Measurements from ENCODE around the gene ARHGEF19. TPM values are rescaled to one million over a fixed set of nuclear protein-coding genes. Genes with fewer than 3 reads are reported as not detected.

ARHGEF19 gene
- total and polyA plus RNA-seq, 8 donors: 10.4 to 67.7 (median 56.5) TPM

DNA sequence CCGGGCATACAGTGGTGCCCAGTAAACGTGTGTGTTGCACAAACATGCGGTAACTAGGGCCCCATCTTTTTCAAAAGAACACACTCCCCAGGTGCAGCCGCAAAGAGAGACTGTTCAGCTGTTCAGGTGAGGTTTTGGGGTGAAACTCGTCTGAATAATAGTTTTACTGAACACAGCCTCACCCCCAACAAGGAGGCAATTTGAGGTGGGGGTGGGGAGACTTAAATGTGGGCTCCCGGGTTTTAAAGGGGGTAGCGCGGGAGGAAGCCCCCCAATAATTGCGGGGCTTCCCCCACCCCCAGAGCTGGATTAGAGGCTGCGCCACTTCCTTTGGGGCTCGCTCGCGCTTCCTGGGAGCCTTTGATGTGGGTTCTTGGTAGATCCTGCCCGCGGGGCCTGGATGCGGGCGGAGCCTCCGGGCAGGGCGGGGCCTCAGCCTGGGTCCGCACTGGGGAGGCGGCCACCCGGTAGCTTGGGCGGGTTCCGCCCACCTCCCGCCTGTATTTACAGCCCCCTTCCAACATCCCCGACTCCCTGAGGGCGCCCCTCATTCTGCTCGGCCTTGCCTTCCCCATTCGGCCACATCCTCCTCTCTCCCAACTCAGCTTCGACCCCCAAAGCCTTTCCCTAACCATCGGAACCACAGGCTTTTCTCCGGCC, 50.2 kb downstream of the ARHGEF19 start:
- no peak for DNase-seq
- intact Hi-C loops (cut with DNase I): no loop called here
- Histone ChIP-seq H3K27me3 (peaks cover 0 to 24% of the 10 kb centered on the region in 2 donors), H3K9me3 (no peaks in the 10 kb centered on the region), H3K27ac (no peak overlapping the region), H3K36me3 (no peaks in the 10 kb centered on the region), H3K4me1 (peaks cover under 1 to 16% of the 10 kb centered on the region in 2 donors), H3K4me3 (no peak overlapping the region)
- ATAC-seq: peak; percentile 9
- TF ChIP-seq, protein P1, sequence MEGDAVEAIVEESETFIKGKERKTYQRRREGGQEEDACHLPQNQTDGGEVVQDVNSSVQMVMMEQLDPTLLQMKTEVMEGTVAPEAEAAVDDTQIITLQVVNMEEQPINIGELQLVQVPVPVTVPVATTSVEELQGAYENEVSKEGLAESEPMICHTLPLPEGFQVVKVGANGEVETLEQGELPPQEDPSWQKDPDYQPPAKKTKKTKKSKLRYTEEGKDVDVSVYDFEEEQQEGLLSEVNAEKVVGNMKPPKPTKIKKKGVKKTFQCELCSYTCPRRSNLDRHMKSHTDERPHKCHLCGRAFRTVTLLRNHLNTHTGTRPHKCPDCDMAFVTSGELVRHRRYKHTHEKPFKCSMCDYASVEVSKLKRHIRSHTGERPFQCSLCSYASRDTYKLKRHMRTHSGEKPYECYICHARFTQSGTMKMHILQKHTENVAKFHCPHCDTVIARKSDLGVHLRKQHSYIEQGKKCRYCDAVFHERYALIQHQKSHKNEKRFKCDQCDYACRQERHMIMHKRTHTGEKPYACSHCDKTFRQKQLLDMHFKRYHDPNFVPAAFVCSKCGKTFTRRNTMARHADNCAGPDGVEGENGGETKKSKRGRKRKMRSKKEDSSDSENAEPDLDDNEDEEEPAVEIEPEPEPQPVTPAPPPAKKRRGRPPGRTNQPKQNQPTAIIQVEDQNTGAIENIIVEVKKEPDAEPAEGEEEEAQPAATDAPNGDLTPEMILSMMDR (IDR thresholded peaks at IDR 0.05): no peak

DNA sequence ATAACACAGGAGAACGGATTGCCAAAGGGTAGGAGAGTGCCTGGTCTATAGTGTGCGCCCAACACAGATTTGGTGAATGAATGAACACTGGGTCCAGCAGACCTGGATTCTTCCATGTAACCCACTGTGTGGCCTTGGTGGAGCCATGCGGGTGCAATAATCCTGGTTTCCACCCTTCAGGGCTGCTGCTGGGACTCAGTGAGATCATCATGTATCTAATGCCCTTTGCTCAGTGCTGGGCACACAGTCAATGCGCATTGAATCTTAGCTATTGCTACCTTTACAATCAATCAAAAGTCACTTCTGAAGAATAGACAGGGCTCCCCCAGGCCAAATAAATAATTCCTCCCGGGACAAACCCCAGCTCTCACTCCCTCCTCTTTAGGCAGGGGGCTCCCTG, 50.7 kb downstream of the ARHGEF19 start:
- Histone ChIP-seq H3K36me3 (no peaks in the 10 kb centered on the region), H3K27me3 (peaks cover 0 to 18% of the 10 kb centered on the region in 2 donors), H3K4me3 (no peak overlapping the region), H3K9me3 (no peaks in the 10 kb centered on the region), H3K27ac (no peak overlapping the region), H3K4me1 (peaks cover 6 to 20% of the 10 kb centered on the region in 2 donors)
- TF ChIP-seq, protein P1 (IDR thresholded peaks at IDR 0.05): no peak
- no peak for DNase-seq
- no peak for ATAC-seq
- intact Hi-C loops (cut with DNase I): no loop called here

DNA sequence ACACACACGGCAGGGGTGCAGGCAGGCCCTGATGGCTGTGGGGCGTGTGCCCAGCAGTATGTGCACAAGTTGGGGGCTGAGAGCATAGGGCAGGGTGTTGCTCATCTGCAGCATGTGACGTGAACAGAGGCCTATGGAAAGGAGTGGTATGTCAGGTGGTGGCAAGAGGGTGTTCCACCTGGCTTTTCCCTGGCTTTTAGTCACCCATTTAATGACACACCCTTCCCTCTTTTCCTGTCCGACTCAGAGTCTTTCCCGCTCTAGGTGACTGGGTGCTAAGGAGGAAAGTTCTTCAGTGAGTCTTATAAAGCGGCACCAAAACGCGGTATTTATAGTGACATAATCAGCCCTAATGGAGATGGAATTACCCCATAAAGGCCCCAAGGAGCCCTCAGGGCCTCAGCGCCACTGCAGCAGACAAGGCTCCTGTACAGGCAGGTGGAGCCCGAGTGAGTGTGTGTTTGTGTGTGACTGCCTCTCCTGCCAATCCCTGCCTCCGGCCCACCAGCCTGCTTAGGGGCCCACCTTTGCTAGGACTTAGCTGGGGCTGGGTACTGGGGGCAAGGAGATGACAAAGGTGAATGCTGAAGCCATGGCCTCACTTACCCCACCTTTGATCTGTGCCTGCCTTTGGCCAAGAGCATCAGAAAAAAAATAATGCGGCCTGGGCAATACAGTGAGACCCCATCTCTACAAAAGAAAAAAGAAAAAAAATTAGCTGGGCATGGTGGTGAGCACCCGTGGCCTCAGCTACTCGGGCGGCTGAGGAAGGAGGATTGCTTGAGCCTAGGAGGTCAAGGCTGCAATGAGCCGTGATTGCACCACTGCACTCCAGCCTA, 53.2 kb downstream of the ARHGEF19 start:
- DNase-seq: no peak
- Histone ChIP-seq H3K4me3 (no peak overlapping the region), H3K27me3 (peaks cover 0 to 35% of the 10 kb centered on the region in 2 donors), H3K36me3 (no peaks in the 10 kb centered on the region), H3K27ac (no peak overlapping the region), H3K9me3 (no peaks in the 10 kb centered on the region), H3K4me1 (peaks cover 11 to 45% of the 10 kb centered on the region in 2 donors)
- TF ChIP-seq, protein P1 (IDR thresholded peaks at IDR 0.05): no peak
- intact Hi-C loops (cut with DNase I): no loop called here
- no peak for ATAC-seq

DNA sequence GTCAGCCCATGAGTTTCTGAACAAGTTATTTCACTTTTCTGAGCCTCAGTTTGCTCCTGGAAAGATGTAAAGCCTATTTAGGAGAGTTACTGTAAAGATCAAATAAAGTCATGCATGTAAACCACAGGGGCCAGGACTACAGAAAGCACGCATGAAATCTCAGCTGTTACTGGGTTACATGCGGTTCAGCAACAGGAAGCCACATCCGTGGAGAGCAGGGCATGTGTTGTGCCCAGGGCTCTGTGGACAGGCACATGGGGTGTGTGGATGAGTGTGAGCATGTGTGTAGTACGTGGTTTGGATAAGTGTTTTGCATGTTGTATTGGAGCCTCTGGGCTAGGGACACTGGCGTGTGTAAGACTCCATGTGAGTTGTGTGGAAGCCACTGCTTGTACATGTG, 54.4 kb downstream of the ARHGEF19 start:
- no peak overlapping the region for H3K27ac ChIP-seq
- no peak for ATAC-seq
- DNase-seq: no peak
- H3K36me3 ChIP-seq: no peaks in the 10 kb centered on the region
- TF ChIP-seq, protein P1 (IDR thresholded peaks at IDR 0.05): no peak
- peaks cover 0 to 38% of the 10 kb centered on the region in 2 donors for H3K27me3 ChIP-seq
- no peaks in the 10 kb centered on the region for H3K9me3 ChIP-seq
- peaks cover 20 to 57% of the 10 kb centered on the region in 2 donors for H3K4me1 ChIP-seq
- intact Hi-C loops (cut with DNase I): no loop called here
- H3K4me3 ChIP-seq: no peak overlapping the region

- DNase-seq (no peak), ATAC-seq (no peak)
- Histone ChIP-seq H3K4me3 (no peak overlapping the region), H3K27ac (no peak overlapping the region), H3K36me3 (no peaks in the 10 kb centered on the region), H3K27me3 (peaks cover 0 to 27% of the 10 kb centered on the region in 2 donors), H3K9me3 (no peaks in the 10 kb centered on the region), H3K4me1 (peaks cover 22 to 59% of the 10 kb centered on the region in 2 donors)
- TF ChIP-seq, protein P1 (IDR thresholded peaks at IDR 0.05): no peak
- intact Hi-C loops (cut with DNase I): no loop called here
Observed at GRCh38 chr1:16156848-16157495, 55.5 kb downstream of the ARHGEF19 start.

All from left lung (tissue), 10 donors.